BE2C (cell line): Measurements from ENCODE around the gene SANBR.

Experiments used
- DNase-seq: peaks from one replicate; pipeline ENCODE4 v3.0.0-alpha.2; 2020
- H3K27me3 ChIP-seq: fragments of 250-450 bp; sonication (Bioruptor Pico); 2 replicates; pipeline ENCODE4 v1.5.1; 2020; ENCODE audit warnings: mild to moderate bottlenecking
- H3K36me3 ChIP-seq: fragments of 250-450 bp; sonication (Bioruptor Pico); 2 replicates; pipeline ENCODE4 v1.5.1; 2020; ENCODE audit warnings: mild to moderate bottlenecking
- H3K4me1 ChIP-seq: fragments of 250-450 bp; sonication (Bioruptor Pico); 2 replicates; pipeline ENCODE4 v1.5.1; 2020
- H3K4me3 ChIP-seq: 2 replicates; pipeline ENCODE4 v1.5.1; 2011; ENCODE audit warnings: low read depth, low read length
- H3K9me3 ChIP-seq: fragments of 250-450 bp; sonication (Bioruptor Pico); 2 replicates; pipeline ENCODE4 v1.5.1; 2020
- TF ChIP-seq, protein P1 (sequence below): IDR thresholded peaks from 2 replicates; pipeline ENCODE4 v1.5.1; 2012; ENCODE audit warnings: mild to moderate bottlenecking, low read depth, low read length

SANBR gene

GRCh38 chr2:61096438-61096837 lies 30.8 kb downstream of the SANBR start:
- no peaks in the 10 kb centered on the region for H3K4me1 ChIP-seq
- no peak for DNase-seq
- no peaks in the 10 kb centered on the region for H3K9me3 ChIP-seq
- TF ChIP-seq, protein P1, sequence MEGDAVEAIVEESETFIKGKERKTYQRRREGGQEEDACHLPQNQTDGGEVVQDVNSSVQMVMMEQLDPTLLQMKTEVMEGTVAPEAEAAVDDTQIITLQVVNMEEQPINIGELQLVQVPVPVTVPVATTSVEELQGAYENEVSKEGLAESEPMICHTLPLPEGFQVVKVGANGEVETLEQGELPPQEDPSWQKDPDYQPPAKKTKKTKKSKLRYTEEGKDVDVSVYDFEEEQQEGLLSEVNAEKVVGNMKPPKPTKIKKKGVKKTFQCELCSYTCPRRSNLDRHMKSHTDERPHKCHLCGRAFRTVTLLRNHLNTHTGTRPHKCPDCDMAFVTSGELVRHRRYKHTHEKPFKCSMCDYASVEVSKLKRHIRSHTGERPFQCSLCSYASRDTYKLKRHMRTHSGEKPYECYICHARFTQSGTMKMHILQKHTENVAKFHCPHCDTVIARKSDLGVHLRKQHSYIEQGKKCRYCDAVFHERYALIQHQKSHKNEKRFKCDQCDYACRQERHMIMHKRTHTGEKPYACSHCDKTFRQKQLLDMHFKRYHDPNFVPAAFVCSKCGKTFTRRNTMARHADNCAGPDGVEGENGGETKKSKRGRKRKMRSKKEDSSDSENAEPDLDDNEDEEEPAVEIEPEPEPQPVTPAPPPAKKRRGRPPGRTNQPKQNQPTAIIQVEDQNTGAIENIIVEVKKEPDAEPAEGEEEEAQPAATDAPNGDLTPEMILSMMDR = no peak
- H3K27me3 ChIP-seq = no peaks in the 10 kb centered on the region
- no peak overlapping the region for H3K4me3 ChIP-seq
- no peaks in the 10 kb centered on the region for H3K36me3 ChIP-seq

- H3K9me3 ChIP-seq = no peaks in the 10 kb centered on the region
- H3K27me3 ChIP-seq = no peaks in the 10 kb centered on the region
- TF ChIP-seq, protein P1 = no peak
- H3K4me1 ChIP-seq = no peaks in the 10 kb centered on the region
- H3K4me3 ChIP-seq = no peak overlapping the region
- DNase-seq = no peak
- no peaks in the 10 kb centered on the region for H3K36me3 ChIP-seq
Measured at GRCh38 chr2:61100801-61101200, 35.1 kb downstream of the SANBR start.

GRCh38 chr2:61109291-61109690 lies 43.6 kb downstream of the SANBR start:
- DNase-seq = no peak
- no peaks in the 10 kb centered on the region for H3K36me3 ChIP-seq
- TF ChIP-seq, protein P1 = no peak

DNA sequence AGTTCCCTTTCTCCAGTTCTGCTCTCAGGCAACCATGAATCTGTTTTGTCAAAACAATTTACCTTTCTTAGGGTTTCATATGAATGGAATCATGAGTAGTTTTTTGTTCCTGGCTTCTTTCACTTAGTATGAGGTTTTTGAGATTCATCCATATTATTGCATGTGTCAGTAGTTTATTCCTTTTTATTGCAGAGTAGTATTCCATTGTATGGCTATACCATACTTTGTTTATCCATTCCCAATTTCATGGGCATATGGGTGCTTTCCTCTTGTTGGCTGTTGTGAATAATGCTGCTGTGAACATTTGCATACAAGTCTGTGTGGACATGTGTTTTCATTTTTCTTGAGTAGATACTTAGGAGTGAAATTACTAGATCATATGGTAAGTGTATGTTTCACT lies 46.0 kb downstream of the SANBR start:
- Histone ChIP-seq H3K27me3 (no peaks in the 10 kb centered on the region), H3K36me3 (no peaks in the 10 kb centered on the region), H3K4me3 (no peak overlapping the region), H3K9me3 (no peaks in the 10 kb centered on the region), H3K4me1 (no peaks in the 10 kb centered on the region)
- TF ChIP-seq, protein P1 = no peak
- DNase-seq = no peak

More at GRCh38 chr2:61109291-61109690, 43.6 kb downstream of the SANBR start:
- Histone ChIP-seq H3K9me3 (no peaks in the 10 kb centered on the region), H3K4me3 (no peak overlapping the region), H3K27me3 (no peaks in the 10 kb centered on the region), H3K4me1 (no peaks in the 10 kb centered on the region)

- H3K27me3 ChIP-seq = no peaks in the 10 kb centered on the region
- no peaks in the 10 kb centered on the region for H3K9me3 ChIP-seq
- TF ChIP-seq, protein P1 = no peak
- H3K36me3 ChIP-seq = no peaks in the 10 kb centered on the region
- no peaks in the 10 kb centered on the region for H3K4me1 ChIP-seq
- DNase-seq = no peak
- no peak overlapping the region for H3K4me3 ChIP-seq
Measured at GRCh38 chr2:61114147-61114546, 48.5 kb downstream of the SANBR start.
